ENCODE data around the gene FLVCR2. TPM values are rescaled to one million over a fixed set of nuclear protein-coding genes. Genes with fewer than 3 reads are reported as not detected.
"Not testable (repeated sequence)": the region's sequence is repeated elsewhere in the genome, so short reads cannot be mapped to it uniquely, and the experiment has no call there.

FLVCR2 gene
- total and polyA plus RNA-seq, 5 experiments from 2014 or later, result 0.80 to 3.8 (median 1.7) TPM; not detected in 1

DNA sequence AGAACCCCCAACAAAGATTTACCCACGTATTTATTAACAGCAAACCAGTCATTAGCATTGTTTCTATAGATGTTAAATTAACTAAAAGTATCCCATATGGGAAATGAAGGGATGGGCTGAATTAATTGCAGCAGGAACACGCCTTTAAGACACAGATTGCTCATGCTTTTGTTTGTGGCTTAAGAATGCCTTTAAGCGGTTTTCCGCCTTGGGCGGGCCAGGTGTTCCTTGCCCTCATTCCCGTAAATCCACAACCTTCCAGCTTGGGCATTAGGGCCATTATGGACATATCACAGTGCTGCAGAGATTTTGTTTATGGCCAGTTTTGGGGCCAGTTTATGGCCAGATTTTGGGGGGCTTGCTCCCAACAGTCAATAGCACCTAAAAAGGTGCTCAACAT is 22.6 kb downstream of the FLVCR2 start:
- H3K36me3 Mint-ChIP-seq, H3K4me3 Mint-ChIP-seq, POLR2A ChIA-PET, ATAC-seq, DNase-seq, H3K4me1 Mint-ChIP-seq, H3K27me3 Mint-ChIP-seq, H3K9me3 Mint-ChIP-seq, H3K27ac Mint-ChIP-seq: not testable (repeated sequence)

DNA sequence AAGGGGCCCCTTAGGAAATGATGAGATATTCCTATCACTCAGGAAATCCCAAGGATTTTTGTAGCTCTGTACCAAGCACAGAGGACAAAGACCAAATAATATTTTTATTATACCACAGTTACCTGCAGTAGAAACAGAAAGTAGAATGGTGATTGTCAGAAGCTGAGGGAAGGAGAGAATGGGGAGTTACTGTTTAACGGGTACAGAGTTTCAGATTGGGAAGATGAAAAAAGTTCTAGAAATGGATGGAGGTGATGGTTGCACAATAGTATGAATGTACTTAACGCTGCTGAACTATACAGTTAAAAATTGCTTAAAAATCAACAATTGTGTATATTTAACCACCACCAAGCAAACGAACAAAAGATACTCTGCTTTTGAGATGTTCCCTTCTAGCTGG is 24.1 kb downstream of the FLVCR2 start:
- peaks cover 0 to 5% (median 5%) of the 10 kb centered on the region in 3 donors for H3K36me3 Mint-ChIP-seq
- POLR2A ChIA-PET, result no interaction called here
- H3K4me1 Mint-ChIP-seq, result peaks cover 0 to 3% (median 0%) of the 10 kb centered on the region in 4 donors
- H3K27me3 Mint-ChIP-seq, result peaks cover 0 to 4% (median 3%) of the 10 kb centered on the region in 5 donors
- no peak overlapping the region for H3K27ac Mint-ChIP-seq
- H3K4me3 Mint-ChIP-seq, result no peak overlapping the region
- no peak for DNase-seq
- ATAC-seq, result no peak
- H3K9me3 Mint-ChIP-seq, result peaks cover 0 to 5% (median under 1%) of the 10 kb centered on the region in 9 donors

DNA sequence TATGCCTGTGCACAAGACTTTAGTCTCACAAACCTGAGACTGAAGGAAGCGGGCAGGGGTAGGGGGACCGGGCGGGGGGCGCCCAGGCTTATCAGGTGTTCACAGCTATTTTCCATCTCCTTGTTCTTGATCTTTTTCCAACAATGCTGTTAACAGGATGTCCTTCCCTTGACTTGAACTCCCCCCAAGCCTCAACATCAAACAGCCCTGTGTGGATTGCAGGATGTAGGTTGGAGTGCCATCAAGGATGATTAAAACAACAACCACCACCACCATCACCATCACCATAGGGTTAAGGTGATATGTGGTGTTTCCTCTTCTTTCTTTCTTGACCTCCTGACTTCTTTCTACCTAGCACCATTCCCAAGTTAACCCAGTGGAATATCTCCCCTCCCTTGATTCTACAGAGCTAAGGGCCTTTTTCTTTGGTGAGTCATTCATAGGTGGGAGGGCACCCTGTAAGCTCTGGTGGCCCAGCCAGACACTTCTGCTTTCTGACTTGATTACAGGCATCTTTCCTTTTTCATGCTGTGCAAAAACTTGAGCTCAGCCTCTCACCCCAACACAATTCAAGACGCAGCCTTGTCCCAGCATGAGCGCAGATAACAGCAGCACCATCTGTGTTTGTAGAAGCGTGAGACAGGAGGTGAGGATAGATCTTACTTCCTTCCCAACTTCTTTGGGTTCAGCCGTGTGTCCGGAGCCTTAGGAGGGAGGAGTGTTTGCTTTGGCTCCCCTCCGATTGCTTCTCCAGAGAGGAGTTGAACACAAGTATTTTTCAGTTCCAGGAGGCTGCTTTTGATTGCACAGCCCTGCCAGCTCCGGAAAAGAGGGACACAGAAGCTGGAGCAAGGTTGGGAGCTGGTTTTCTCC is 26.8 kb downstream of the FLVCR2 start:
- ATAC-seq (no peak), DNase-seq (no peak)
- POLR2A ChIA-PET, result no interaction called here
- peaks cover 0 to 5% (median 0%) of the 10 kb centered on the region in 5 donors for H3K27me3 Mint-ChIP-seq
- H3K4me3 Mint-ChIP-seq, result no peak overlapping the region
- H3K27ac Mint-ChIP-seq, result no peak overlapping the region
- peaks cover 0 to 3% (median 0%) of the 10 kb centered on the region in 4 donors for H3K4me1 Mint-ChIP-seq
- H3K36me3 Mint-ChIP-seq, result peaks cover 0 to 19% (median 12%) of the 10 kb centered on the region in 3 donors
- H3K9me3 Mint-ChIP-seq, result peaks cover 0 to 20% (median 6%) of the 10 kb centered on the region in 9 donors

DNA sequence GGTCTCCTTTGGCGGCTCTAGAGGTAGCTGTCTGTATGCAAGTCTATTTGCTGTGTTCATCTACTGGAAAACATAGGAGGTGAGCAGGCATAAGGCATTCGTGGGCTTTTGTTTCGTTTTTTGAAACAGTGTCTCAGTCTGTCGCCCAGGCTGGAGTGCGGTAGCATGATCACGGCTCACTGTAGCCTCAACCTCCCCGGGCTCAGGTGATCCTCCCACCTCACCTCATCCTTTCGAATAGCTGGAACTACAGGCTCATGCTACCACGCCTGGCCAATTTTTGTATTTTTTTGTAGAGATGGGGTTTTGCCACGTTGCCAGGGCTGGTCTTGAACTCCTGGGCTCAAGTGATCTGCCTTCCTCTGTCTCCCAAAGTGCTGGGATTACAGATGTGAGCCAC is 27.5 kb downstream of the FLVCR2 start:
- Mint-ChIP-seq H3K4me3 (no peak overlapping the region), H3K36me3 (peaks cover 0 to 19% (median 12%) of the 10 kb centered on the region in 3 donors), H3K27ac (no peak overlapping the region), H3K27me3 (peaks cover 0 to 5% (median 0%) of the 10 kb centered on the region in 5 donors), H3K9me3 (peaks cover 0 to 20% (median 6%) of the 10 kb centered on the region in 9 donors), H3K4me1 (peaks cover 0 to 3% (median 0%) of the 10 kb centered on the region in 4 donors)
- no peak for DNase-seq
- ATAC-seq, result no peak
- POLR2A ChIA-PET, result no interaction called here

DNA sequence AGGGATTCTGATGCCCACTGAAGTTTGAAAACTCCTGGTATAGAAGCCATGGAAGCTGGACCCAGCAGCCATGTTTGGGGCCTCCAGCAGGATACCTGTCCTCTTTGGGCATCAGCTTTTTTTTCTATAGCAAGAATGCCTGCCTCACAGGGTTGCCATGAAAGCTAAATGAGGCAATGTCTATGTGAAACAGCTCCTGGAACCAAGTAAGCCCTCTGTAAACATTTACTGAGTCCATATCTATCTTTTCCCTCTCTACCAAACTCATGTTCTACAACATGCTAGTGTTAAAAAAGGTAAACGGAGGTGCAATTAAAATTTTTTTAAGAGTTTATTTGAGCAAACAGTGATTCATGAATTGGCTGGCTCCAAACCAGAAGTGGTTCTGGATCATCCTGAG is 28.6 kb downstream of the FLVCR2 start:
- Mint-ChIP-seq H3K36me3 (peaks cover 0 to 19% (median 12%) of the 10 kb centered on the region in 3 donors), H3K27me3 (peaks cover 0 to 5% (median 0%) of the 10 kb centered on the region in 5 donors), H3K4me1 (peaks cover 0 to 3% (median 0%) of the 10 kb centered on the region in 4 donors), H3K27ac (no peak overlapping the region), H3K4me3 (no peak overlapping the region), H3K9me3 (peaks cover 0 to 20% (median 6%) of the 10 kb centered on the region in 9 donors)
- POLR2A ChIA-PET, result no interaction called here
- ATAC-seq (no peak), DNase-seq (no peak)

DNA sequence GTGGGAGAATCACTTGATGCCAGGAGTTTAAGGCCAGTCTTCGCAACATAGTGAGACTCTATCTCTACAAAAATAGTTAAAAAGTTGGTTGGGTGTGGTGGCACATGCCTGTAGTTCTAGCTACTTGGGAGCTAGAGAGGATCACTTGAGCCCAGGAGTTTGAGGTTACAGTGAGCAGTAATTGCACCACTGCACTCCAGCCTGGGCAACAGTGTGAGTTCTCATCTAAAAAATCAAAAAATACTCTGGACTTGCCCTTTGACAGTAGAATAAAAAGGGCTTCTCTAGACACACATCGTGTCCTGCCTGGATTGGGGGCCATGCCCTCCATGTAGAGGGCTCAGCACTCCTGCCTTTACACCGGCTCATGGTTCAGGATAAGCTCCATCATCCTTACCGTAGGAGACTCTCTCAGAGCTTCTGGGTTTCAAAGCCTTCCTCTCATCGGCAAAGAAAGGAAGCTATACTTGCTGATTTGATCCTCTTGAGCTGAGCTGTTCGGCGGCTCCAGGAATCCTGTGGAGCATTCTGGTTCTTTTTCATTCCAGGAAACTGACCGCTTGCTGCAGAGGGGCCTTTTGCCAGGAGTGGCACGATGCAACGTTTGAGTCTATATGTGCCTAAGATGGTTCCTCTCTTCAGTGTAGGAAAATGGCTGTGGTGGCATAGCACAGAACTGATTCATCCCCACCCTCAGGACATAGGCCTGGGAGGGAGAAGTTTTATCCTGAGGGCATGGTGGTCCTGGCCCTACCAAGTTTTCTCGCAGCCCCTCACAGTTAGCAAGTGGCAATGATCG is 29.6 kb downstream of the FLVCR2 start:
- Mint-ChIP-seq H3K4me3 (no peak overlapping the region), H3K4me1 (peaks cover 0 to 3% (median 0%) of the 10 kb centered on the region in 4 donors), H3K27ac (no peak overlapping the region), H3K36me3 (peaks cover 0 to 20% (median 12%) of the 10 kb centered on the region in 3 donors), H3K27me3 (peaks cover 0 to 5% (median 0%) of the 10 kb centered on the region in 5 donors), H3K9me3 (peaks cover 0 to 20% (median 7%) of the 10 kb centered on the region in 9 donors)
- DNase-seq (no peak), ATAC-seq (no peak)
- POLR2A ChIA-PET, result no interaction called here

DNA sequence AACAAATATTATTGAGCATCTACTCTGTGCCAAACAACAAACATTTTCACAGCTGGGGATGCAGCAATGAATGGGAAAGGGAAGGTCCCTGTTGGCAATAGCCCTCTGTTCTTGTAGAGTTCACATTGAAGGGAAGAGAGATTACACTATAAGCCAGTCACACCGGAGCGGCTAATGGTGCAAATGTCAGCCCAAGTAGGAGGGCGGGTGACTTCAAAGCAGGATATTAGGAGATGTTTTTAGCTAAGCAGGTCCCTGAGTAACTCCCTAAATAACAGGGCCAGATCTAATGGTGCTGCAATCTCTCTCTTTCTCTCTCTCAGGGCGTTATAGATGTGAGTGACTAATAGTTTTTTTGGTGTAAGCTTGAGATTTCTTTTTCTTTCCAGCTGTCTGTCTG is 30.7 kb downstream of the FLVCR2 start:
- POLR2A ChIA-PET, result no interaction called here
- ATAC-seq (no peak), DNase-seq (no peak)
- peaks cover 0 to 22% (median 12%) of the 10 kb centered on the region in 3 donors for H3K36me3 Mint-ChIP-seq
- peaks cover 0 to 20% (median 7%) of the 10 kb centered on the region in 9 donors for H3K9me3 Mint-ChIP-seq
- peaks cover 0 to 3% (median 0%) of the 10 kb centered on the region in 4 donors for H3K4me1 Mint-ChIP-seq
- H3K27ac Mint-ChIP-seq, result no peak overlapping the region
- no peak overlapping the region for H3K4me3 Mint-ChIP-seq
- peaks cover 0 to 5% (median 0%) of the 10 kb centered on the region in 5 donors for H3K27me3 Mint-ChIP-seq

DNA sequence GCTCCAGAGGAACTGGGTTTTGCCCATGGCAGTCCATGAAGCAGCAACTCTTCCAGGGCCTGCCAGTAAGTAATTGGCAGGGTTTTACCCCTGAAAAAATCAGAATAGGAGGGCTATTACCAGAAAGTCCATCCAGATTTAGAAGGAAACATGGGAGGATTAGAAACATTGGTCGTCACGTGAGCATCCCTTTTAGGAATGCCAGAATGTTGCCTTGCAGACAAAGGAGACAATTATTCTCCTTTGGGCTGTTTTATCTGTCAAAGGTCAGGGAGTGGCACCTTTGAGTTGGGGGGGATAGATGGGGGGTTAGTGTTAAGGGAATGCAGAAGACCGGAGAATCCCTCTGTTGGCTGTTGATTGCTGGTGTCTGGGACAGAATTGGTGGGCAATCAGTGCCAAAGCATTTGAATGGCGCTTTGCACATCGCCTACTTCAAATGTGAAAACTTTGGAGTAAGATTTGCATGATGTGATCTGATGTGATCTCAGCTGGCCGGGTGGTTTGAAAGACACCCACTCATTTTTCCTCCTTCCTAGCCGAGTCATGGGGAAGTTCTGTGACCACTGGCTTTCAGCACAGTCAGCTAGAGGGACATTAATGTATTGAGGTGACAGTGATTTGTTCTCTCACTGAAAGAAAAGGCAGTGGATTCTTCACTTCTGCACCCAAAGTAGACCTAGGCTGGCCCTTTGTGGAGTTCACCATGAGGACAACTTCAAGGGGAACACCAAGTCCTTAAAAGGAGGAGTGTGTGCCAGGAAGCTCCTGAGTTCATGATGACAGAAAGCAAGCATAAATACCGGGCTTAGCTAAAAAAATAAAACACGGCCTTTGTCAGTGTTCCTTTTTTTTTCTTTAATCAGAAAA is 31.4 kb downstream of the FLVCR2 start:
- peaks cover 0 to 5% (median 0%) of the 10 kb centered on the region in 5 donors for H3K27me3 Mint-ChIP-seq
- H3K36me3 Mint-ChIP-seq, result peaks cover 0 to 22% (median 17%) of the 10 kb centered on the region in 3 donors
- POLR2A ChIA-PET, result no interaction called here
- ATAC-seq, result no peak
- peak overlapping the region in 1 of 10 donors; percentile 3 for H3K27ac Mint-ChIP-seq
- H3K4me1 Mint-ChIP-seq, result peaks cover 0 to 3% (median 0%) of the 10 kb centered on the region in 4 donors
- H3K4me3 Mint-ChIP-seq, result no peak overlapping the region
- H3K9me3 Mint-ChIP-seq, result peaks cover 0 to 20% (median 7%) of the 10 kb centered on the region in 9 donors
- DNase-seq, result no peak

DNA sequence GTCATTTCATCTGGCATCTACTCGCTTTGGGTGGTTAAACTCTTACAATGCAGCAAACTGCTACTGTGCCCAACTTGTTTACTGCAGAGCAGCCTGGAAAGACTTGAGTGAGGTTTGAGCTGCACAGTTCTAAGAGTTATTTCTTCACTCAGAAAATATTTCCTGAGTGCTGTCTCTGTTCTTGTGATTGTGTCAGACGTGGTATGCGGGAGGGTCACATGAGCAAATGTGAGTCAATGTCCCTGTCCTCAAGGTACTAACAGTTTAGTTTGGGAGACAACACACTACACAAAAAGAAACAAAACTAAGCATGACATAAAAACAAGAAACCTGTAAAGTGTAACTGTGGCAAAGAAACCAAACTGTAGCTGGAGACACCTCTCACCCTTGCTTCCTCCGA is 32.4 kb downstream of the FLVCR2 start:
- peak overlapping the region in 1 of 10 donors; percentile 22 for H3K27ac Mint-ChIP-seq
- H3K9me3 Mint-ChIP-seq, result peaks cover 0 to 20% (median 7%) of the 10 kb centered on the region in 9 donors
- POLR2A ChIA-PET, result no interaction called here
- peaks cover 0 to 22% (median 17%) of the 10 kb centered on the region in 3 donors for H3K36me3 Mint-ChIP-seq
- ATAC-seq (no peak), DNase-seq (no peak)
- H3K4me1 Mint-ChIP-seq, result peaks cover 0 to 7% (median 1%) of the 10 kb centered on the region in 4 donors
- H3K4me3 Mint-ChIP-seq, result no peak overlapping the region
- peaks cover 0 to 5% (median 0%) of the 10 kb centered on the region in 5 donors for H3K27me3 Mint-ChIP-seq

DNA sequence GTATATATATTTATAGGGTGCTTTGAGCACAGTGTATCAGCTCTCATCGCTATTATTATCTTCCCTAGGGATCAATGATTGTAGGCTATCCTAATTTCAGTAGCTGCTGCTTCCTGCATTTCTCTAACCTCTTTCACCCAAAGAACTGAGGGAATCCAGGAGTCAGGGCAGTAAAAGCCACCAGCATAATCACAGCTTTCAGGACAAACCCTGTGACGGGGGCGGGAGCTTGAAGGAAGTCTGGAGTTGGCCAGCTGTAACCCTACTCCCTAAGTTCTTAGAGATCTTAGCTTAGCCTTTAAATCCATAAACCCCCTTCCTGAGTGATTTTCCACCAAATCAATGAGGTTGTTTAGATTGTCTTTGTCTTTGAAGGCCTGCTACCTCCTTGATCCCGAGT is 33.7 kb downstream of the FLVCR2 start:
- peaks cover 0 to 7% (median 1%) of the 10 kb centered on the region in 4 donors for H3K4me1 Mint-ChIP-seq
- DNase-seq (no peak), ATAC-seq (no peak)
- peaks cover 0 to 5% (median 0%) of the 10 kb centered on the region in 5 donors for H3K27me3 Mint-ChIP-seq
- H3K9me3 Mint-ChIP-seq, result peaks cover 0 to 19% (median 6%) of the 10 kb centered on the region in 9 donors
- H3K36me3 Mint-ChIP-seq, result peaks cover 0 to 21% (median 16%) of the 10 kb centered on the region in 3 donors
- no peak overlapping the region for H3K27ac Mint-ChIP-seq
- no peak overlapping the region for H3K4me3 Mint-ChIP-seq
- POLR2A ChIA-PET, result no interaction called here

DNA sequence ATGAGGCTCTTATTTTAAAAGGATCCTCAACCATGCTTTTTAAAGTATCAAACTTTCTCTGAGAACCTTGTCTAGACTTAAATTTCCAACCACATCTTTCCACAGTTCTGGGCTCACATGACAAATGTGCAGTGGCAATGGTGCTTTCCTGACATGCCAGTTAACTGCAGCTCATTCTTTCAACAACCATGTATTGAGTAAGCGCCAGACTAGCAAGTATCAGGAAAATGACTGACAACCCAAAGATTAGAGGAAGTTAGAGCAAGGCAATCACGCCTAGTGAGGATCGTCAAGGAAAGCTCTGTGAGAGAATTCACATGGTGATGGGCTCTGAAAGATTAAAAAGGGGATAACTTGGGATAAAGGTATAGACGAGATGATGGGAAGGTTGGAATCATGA is 35.8 kb downstream of the FLVCR2 start:
- Mint-ChIP-seq H3K9me3 (peaks cover 0 to 9% (median 0%) of the 10 kb centered on the region in 9 donors), H3K4me1 (peaks cover 0 to 7% (median 1%) of the 10 kb centered on the region in 4 donors), H3K27me3 (peaks cover 0 to 2% (median 0%) of the 10 kb centered on the region in 5 donors), H3K27ac (no peak overlapping the region), H3K4me3 (no peak overlapping the region), H3K36me3 (peaks cover 0 to 5% (median 3%) of the 10 kb centered on the region in 3 donors)
- ATAC-seq (no peak), DNase-seq (no peak)
- POLR2A ChIA-PET, result no interaction called here

DNA sequence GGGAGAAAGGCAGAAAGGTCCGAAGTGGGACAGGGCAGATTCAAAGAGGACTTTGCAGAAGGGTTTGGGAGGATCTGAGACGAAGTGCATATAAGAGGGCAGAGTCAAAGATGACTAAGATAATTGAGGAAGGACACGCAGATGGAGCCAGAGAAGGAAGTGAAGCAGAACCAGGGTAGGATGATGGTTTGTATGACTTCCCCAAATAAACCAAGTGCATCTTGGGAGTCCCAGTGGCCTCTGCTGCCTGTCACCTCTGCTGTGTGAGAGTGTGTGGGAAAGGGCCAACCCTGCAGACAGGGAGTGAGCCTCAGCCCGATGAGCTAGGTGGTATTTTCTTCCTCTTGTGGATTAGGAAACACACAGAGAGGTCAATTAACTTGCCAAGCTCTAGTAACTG is 36.8 kb downstream of the FLVCR2 start:
- Mint-ChIP-seq H3K27ac (peak overlapping the region in 1 of 10 donors; percentile 10), H3K27me3 (no peaks in the 10 kb centered on the region), H3K4me1 (peaks cover 0 to 7% (median 1%) of the 10 kb centered on the region in 4 donors), H3K4me3 (no peak overlapping the region), H3K9me3 (peaks cover 0 to 9% (median 0%) of the 10 kb centered on the region in 9 donors), H3K36me3 (peaks cover 0 to 5% (median 3%) of the 10 kb centered on the region in 3 donors)
- ATAC-seq (no peak), DNase-seq (no peak)
- POLR2A ChIA-PET, result no interaction called here

All from naive thymus-derived CD8-positive, alpha-beta T cell (primary cell).